ENCODE measurements around the gene PDE4D. TPM values are rescaled to one million over a fixed set of nuclear protein-coding genes. Genes with fewer than 3 reads are reported as not detected.

PDE4D gene
- total and polyA plus RNA-seq, 10 of the 15 experiments (the other 5 are each of a cell fraction or from before 2014, with no cell fraction given), result 0.87 to 4.1 (median 2.2) TPM

DNA sequence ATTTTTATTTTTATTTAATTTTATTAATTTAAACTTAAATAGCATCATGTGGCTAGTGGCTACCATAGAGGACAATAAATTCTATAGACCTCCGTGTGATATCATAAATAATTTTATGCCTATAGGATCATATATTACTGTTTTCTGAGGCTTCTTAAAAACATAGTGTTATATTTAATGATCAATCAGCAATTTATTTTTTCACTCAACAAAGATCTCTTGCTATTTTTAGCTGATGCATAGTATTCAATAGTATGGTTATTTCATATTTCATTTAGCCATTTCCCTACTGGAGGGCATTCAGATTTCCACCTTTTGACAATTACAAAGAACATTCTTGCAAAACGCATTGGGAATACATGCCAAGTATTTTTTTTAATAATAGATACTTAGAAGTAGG is 114.1 kb downstream of the PDE4D start:
- intact Hi-C loops (cut with micrococcal nuclease; ENCODE audit: unreplicated experiment) (no loop called here), in situ Hi-C loops (cut with MboI) (no loop called here)
- SMC1A ChIA-PET (ENCODE audit: uncharacterized antibody, unreplicated experiment), result no interaction called here

More for the DNA sequence above, 114.1 kb downstream of the PDE4D start:
- FAIRE-seq (no peak), DNase-seq (ENCODE audit: low read depth, low spot score) (no peak), ATAC-seq (no peak)
- H3K4me2 ChIP-seq (ENCODE audit: control insufficient read depth, insufficient read depth), result no peak overlapping the region
- TF ChIP-seq CBFB (IDR thresholded peaks at IDR 0.05; ENCODE audit: low read depth), result no peak
- TF ChIP-seq, protein P1, sequence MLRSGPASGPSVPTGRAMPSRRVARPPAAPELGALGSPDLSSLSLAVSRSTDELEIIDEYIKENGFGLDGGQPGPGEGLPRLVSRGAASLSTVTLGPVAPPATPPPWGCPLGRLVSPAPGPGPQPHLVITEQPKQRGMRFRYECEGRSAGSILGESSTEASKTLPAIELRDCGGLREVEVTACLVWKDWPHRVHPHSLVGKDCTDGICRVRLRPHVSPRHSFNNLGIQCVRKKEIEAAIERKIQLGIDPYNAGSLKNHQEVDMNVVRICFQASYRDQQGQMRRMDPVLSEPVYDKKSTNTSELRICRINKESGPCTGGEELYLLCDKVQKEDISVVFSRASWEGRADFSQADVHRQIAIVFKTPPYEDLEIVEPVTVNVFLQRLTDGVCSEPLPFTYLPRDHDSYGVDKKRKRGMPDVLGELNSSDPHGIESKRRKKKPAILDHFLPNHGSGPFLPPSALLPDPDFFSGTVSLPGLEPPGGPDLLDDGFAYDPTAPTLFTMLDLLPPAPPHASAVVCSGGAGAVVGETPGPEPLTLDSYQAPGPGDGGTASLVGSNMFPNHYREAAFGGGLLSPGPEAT (IDR thresholded peaks at IDR 0.05; ENCODE audit: low read depth), result no peak
- no peak for TF ChIP-seq SREBF1 (IDR thresholded peaks at IDR 0.05; ENCODE audit: low read length)
- TF ChIP-seq TCF3 (IDR thresholded peaks at IDR 0.05; ENCODE audit: borderline replicate concordance, insufficient read depth, low read depth, low read length), result no peak
- TF ChIP-seq CREB1 (IDR thresholded peaks at IDR 0.05; ENCODE audit: low read depth), result no peak
- TF ChIP-seq, protein P2, sequence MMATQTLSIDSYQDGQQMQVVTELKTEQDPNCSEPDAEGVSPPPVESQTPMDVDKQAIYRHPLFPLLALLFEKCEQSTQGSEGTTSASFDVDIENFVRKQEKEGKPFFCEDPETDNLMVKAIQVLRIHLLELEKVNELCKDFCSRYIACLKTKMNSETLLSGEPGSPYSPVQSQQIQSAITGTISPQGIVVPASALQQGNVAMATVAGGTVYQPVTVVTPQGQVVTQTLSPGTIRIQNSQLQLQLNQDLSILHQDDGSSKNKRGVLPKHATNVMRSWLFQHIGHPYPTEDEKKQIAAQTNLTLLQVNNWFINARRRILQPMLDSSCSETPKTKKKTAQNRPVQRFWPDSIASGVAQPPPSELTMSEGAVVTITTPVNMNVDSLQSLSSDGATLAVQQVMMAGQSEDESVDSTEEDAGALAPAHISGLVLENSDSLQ (IDR thresholded peaks at IDR 0.05), result no peak
- TF ChIP-seq TARDBP (IDR thresholded peaks at IDR 0.05; ENCODE audit: borderline replicate concordance), result no peak
- no peak for TF ChIP-seq RCOR1 (conservative IDR thresholded peaks at IDR 0.05; ENCODE audit: low read depth, low read length)
- no peak for TF ChIP-seq EP300 (IDR thresholded peaks at IDR 0.05; ENCODE audit: borderline replicate concordance in 1 of 2, control insufficient read depth in 1 of 2, low read depth in 2 of 2, low read length in 2 of 2)
- TF ChIP-seq, protein P3, sequence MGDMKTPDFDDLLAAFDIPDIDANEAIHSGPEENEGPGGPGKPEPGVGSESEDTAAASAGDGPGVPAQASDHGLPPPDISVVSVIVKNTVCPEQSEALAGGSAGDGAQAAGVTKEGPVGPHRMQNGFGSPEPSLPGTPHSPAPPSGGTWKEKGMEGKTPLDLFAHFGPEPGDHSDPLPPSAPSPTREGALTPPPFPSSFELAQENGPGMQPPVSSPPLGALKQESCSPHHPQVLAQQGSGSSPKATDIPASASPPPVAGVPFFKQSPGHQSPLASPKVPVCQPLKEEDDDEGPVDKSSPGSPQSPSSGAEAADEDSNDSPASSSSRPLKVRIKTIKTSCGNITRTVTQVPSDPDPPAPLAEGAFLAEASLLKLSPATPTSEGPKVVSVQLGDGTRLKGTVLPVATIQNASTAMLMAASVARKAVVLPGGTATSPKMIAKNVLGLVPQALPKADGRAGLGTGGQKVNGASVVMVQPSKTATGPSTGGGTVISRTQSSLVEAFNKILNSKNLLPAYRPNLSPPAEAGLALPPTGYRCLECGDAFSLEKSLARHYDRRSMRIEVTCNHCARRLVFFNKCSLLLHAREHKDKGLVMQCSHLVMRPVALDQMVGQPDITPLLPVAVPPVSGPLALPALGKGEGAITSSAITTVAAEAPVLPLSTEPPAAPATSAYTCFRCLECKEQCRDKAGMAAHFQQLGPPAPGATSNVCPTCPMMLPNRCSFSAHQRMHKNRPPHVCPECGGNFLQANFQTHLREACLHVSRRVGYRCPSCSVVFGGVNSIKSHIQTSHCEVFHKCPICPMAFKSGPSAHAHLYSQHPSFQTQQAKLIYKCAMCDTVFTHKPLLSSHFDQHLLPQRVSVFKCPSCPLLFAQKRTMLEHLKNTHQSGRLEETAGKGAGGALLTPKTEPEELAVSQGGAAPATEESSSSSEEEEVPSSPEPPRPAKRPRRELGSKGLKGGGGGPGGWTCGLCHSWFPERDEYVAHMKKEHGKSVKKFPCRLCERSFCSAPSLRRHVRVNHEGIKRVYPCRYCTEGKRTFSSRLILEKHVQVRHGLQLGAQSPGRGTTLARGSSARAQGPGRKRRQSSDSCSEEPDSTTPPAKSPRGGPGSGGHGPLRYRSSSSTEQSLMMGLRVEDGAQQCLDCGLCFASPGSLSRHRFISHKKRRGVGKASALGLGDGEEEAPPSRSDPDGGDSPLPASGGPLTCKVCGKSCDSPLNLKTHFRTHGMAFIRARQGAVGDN (IDR thresholded peaks at IDR 0.05), result no peak
- TF ChIP-seq JUND (IDR thresholded peaks at IDR 0.05; ENCODE audit: low read depth, low read length), result no peak
- TF ChIP-seq ZNF622 (IDR thresholded peaks at IDR 0.05), result no peak
- no peak for TF ChIP-seq SMARCA5 (IDR thresholded peaks at IDR 0.05)
- TF ChIP-seq EGR1 (IDR thresholded peaks at IDR 0.05; ENCODE audit: borderline replicate concordance in 1 of 2, low read depth in 2 of 2, low read length in 2 of 2), result no peak
- H3K9ac ChIP-seq (ENCODE audit: control insufficient read depth, insufficient read depth, low read length), result no peak overlapping the region
- no TSS peak for BruUV-seq (replicated peaks)
- no peaks in the 10 kb centered on the region for H3K79me2 ChIP-seq (ENCODE audit: control insufficient read depth, insufficient read depth, low read length)
- H3K27me3 ChIP-seq (replicated peaks in 1 of 2; ENCODE audit: control insufficient read depth in 2 of 2, insufficient read depth in 2 of 2, low read length in 1 of 2), result no peaks in the 10 kb centered on the region
- ChIA-PET RAD21 (ENCODE audit: unreplicated experiment) (no interaction called here), CTCF (interaction anchor here (1.3 kb wide), 1 partner anchor 30 kb away, joined by 3 read pairs; no protein-coding TSS in a partner anchor), POLR2A (no interaction called here)
- no peak overlapping the region for H3K4me3 ChIP-seq
- no peaks in the 10 kb centered on the region for H3K36me3 ChIP-seq (ENCODE audit: control insufficient read depth in 2 of 2, insufficient read depth in 2 of 2, low read length in 1 of 2)
- 68% methylated on average over 2 of the region's 2 CpGs for WGBS (ENCODE audit: insufficient coverage, insufficient replicate concordance, low lambda C conversion rate, missing lambda C conversion rate)
- no peak overlapping the region for H3K27ac ChIP-seq (ENCODE audit: control insufficient read depth, insufficient read depth)
- no peaks in the 10 kb centered on the region for H4K20me1 ChIP-seq (ENCODE audit: control insufficient read depth, insufficient read depth)
- no peaks in the 10 kb centered on the region for H3K4me1 ChIP-seq (ENCODE audit: control insufficient read depth, insufficient read depth, low read length)
- H3K9me3 ChIP-seq (replicated peaks; ENCODE audit: control insufficient read depth, insufficient read depth, low read length), result no peaks in the 10 kb centered on the region
- H2AFZ ChIP-seq (ENCODE audit: control insufficient read depth, low read depth, low read length), result no peak overlapping the region

Measured in GM12878 (cell line).